GM12891 (cell line): ENCODE data around the gene HOXD1.

Experiments
- DNase-seq: peaks from one replicate; pipeline ENCODE4 v3.0.0; 2011; ENCODE audit warnings: low spot score; ENCODE audit not compliant: insufficient read length
- FAIRE-seq: peaks from 2 replicates; lab custom pipeline; 2011; peaks lifted over from hg19 to GRCh38; lab: Jason Lieb, UNC
- PAX5 ChIP-seq: IDR thresholded peaks from 2 replicates; pipeline ENCODE4 v1.6.1; 2011; ENCODE audit warnings: low read length, moderate library complexity, mild to moderate bottlenecking; ENCODE audit not compliant: insufficient read depth, severe bottlenecking
- POLR2A ChIP-seq: IDR thresholded peaks from 2 replicates; pipeline ENCODE4 v1.6.1; 2011; ENCODE audit warnings: low read depth, low read length, control low read depth
- POLR2AphosphoS5 ChIP-seq: IDR thresholded peaks from 2 replicates; pipeline ENCODE4 v1.6.1; 2011; ENCODE audit warnings: low read depth, low read length, control low read depth
- POU2F2 ChIP-seq: IDR thresholded peaks from 2 replicates; pipeline ENCODE4 v1.6.1; 2011; ENCODE audit warnings: low read depth, mild to moderate bottlenecking, control low read depth, low read length, moderate library complexity
- SPI1 ChIP-seq: IDR thresholded peaks from 2 replicates; pipeline ENCODE4 v1.6.1; 2011; ENCODE audit warnings: low read depth, low read length, control low read depth
- TAF1 ChIP-seq: IDR thresholded peaks from 2 replicates; pipeline ENCODE4 v1.6.1; 2011; ENCODE audit warnings: low read depth, low read length, control low read depth

HOXD1 gene

GRCh38 chr2:176152350-176153181 lies 35.9 kb upstream of the HOXD1 start:
- no peak for TF ChIP-seq PAX5
- no peak for TF ChIP-seq SPI1
- TF ChIP-seq TAF1: no peak
- TF ChIP-seq POU2F2: no peak
- no peak for TF ChIP-seq POLR2A
- no peak for TF ChIP-seq POLR2AphosphoS5
- DNase-seq: no peak
- no peak for FAIRE-seq

- DNase-seq: no peak
- TF ChIP-seq SPI1 (no peak), POLR2AphosphoS5 (no peak), POU2F2 (no peak), TAF1 (no peak), PAX5 (no peak), POLR2A (no peak)
- no peak for FAIRE-seq
Measured at GRCh38 chr2:176154576-176155252, 33.8 kb upstream of the HOXD1 start.

DNA sequence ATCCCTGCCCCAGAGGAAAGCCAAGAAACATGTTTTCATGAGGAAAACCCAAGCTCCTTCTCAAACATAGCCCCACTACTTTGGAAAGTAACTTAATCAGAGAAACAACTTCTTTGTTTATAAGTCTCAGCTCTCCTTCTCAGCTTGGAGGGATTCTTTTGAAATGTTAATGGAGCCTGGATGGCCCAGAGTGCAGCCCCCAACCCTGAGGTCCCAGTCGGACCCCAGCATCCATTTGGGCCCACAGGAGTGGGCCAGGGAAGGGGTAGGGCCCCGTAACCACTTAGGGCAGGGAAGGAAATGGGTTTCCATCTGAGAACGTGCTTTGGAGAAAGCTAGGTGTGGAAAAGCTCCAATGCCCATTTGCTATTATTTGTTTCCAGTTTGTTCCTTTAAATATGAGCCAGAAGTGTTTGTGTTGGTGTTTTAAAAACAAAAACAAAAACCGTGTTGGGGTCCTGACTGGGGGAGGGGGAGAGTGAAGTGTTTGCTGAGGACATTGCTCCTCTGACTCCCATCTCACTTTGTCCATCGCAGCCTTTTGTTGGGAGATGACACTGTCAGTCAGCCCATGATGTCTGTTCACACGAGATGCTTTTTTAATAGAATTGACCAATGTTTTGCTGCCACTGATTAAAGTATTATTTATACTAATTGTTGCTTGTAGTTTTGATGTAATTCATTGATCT lies 33.0 kb upstream of the HOXD1 start:
- FAIRE-seq (no peak), DNase-seq (no peak)
- no peak for TF ChIP-seq TAF1

GRCh38 chr2:176156301-176156806 lies 32.1 kb upstream of the HOXD1 start:
- FAIRE-seq (no peak), DNase-seq (no peak)
- TF ChIP-seq POLR2A (no peak), POLR2AphosphoS5 (no peak), SPI1 (no peak), TAF1 (no peak), PAX5 (no peak), POU2F2 (no peak)

DNA sequence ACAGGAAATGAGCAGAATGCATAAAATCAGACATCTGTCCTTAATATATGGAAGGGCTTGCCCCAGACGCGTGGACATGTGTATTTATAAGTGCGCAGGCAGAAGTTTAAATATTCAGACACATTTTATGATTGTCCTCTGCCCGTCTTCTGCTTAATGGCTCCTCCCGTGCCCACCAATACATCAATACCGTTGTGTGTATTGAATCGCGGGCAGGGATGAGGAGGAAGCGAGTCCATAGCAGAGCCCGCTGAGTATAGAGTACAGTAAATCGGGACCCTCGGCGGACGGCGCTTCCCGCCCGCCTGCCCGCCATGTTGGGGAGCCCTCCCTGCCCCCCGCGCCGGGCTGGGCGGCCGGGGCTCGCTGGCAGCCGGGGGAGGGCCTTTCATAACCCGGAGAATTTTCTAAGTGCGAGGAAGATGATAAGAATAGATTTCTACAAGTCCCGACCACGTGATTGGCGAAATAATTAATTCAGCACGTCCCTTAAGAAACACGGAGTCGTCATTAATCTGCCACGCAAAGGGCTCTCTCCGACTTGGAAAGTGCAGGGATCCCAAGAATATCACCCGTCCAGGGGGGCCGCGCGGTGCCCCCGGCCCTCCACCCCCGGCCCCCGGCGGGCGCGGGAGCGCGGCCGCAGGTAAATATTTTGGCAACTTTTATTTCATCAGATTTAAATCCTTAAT lies 31.5 kb upstream of the HOXD1 start, which contains the start of gene HOXD3:
Gene HOXD3 (plus strand): TSS at position 501 of the 692 bp plus-strand sequence. CDS start 11,808 bp downstream, outside the sequence.
- TF ChIP-seq POLR2A (no peak), POLR2AphosphoS5 (no peak), POU2F2 (no peak), SPI1 (no peak), TAF1 (no peak), PAX5 (no peak)
- FAIRE-seq (no peak), DNase-seq (no peak)

- TF ChIP-seq SPI1: no peak
- TF ChIP-seq TAF1: no peak
- TF ChIP-seq POU2F2: no peak
- no peak for TF ChIP-seq POLR2AphosphoS5
- DNase-seq: no peak
- FAIRE-seq: no peak
Measured at GRCh38 chr2:176157499-176158185, 30.8 kb upstream of the HOXD1 start.

- no peak for DNase-seq
- FAIRE-seq: no peak
- no peak for TF ChIP-seq POLR2A
- no peak for TF ChIP-seq PAX5
- TF ChIP-seq SPI1: no peak
- no peak for TF ChIP-seq POLR2AphosphoS5
- TF ChIP-seq TAF1: no peak
- no peak for TF ChIP-seq POU2F2
Measured at GRCh38 chr2:176158186-176158591, 30.3 kb upstream of the HOXD1 start.

GRCh38 chr2:176158855-176159662 lies 29.4 kb upstream of the HOXD1 start:
- FAIRE-seq (no peak), DNase-seq (no peak)
- TF ChIP-seq TAF1 (no peak), POLR2A (no peak), SPI1 (no peak), POU2F2 (no peak), PAX5 (no peak), POLR2AphosphoS5 (no peak)
